B cell (primary cell): ENCODE data around the gene CYFIP2. TPM values are rescaled to one million over a fixed set of nuclear protein-coding genes. Genes with fewer than 3 reads are reported as not detected.

ENCODE experiments used
- ATAC-seq: fragments of 200-7000 bp; cut with Tn5 transposase; one replicate; pipeline ENCODE4 v1.10.0; 2021; ENCODE audit warnings: low read depth, mild to moderate bottlenecking, moderate number of reproducible peaks, moderate library complexity
- CTCF ChIA-PET: fragments of 350-600 bp; sonication (Branson Sonifier 250); formaldehyde crosslinking; loops from one replicate; lab custom pipeline; 2021; ENCODE audit warnings: antibody characterized with exemption, inconsistent platforms; lab: Charles Lee
- POLR2A ChIA-PET: fragments of 350-600 bp; sonication (Branson Sonifier 250); formaldehyde crosslinking; loops from one replicate; lab custom pipeline; 2021; ENCODE audit warnings: antibody characterized with exemption; lab: Charles Lee
- DNase-seq: peaks from one replicate; pipeline ENCODE4 v3.0.0; 2013
- H2AFZ ChIP-seq: 2 replicates; pipeline ENCODE4 v1.6.1; 2012; ENCODE audit warnings: mild to moderate bottlenecking, low read depth, low read length; ENCODE audit not compliant: insufficient read depth, poor library complexity, severe bottlenecking
- H3K27ac ChIP-seq, 2 donors: 1 replicate in 1 of 2; 2 replicates in 1 of 2; pipeline ENCODE4 v1.5.1; 2012 to 2013; ENCODE audit warnings: low read length in 2 of 2, mild to moderate bottlenecking in 2 of 2, moderate library complexity in 1 of 2
- H3K27me3 ChIP-seq, 4 experiments: fragments of 200-600 bp in 1 of 4; sonication (generic) in 1 of 4; replicated peaks in 1 of 4; 1 replicate in 2 of 4; 2 replicates in 2 of 4; pipeline versions ENCODE4 v1.6.1 to v1.7.0; 2013 to 2016; ENCODE audit warnings: low read length in 3 of 4, mild to moderate bottlenecking in 2 of 4, mixed read lengths in 1 of 4, moderate library complexity in 1 of 4; ENCODE audit not compliant: insufficient read depth in 4 of 4, control insufficient read depth in 3 of 4; ENCODE audit errors: control extremely low read depth in 1 of 4
- H3K36me3 ChIP-seq, 2 experiments: replicated peaks in 1 of 2; 1 replicate in 1 of 2; 2 replicates in 1 of 2; pipeline versions ENCODE4 v1.6.1 to v1.7.1; 2013; ENCODE audit warnings: low read length in 1 of 2; ENCODE audit not compliant: insufficient read depth in 2 of 2, control insufficient read depth in 1 of 2; ENCODE audit errors: control extremely low read depth in 1 of 2, extremely low read depth in 1 of 2
- H3K4me1 ChIP-seq, 2 donors: fragments of 200-600 bp in 1 of 2; sonication (generic) in 1 of 2; 1 replicate in 1 of 2; 2 replicates in 1 of 2; pipeline versions ENCODE4 v1.5.1 to v1.6.1; 2013 to 2017; ENCODE audit warnings: low read length in 2 of 2; ENCODE audit not compliant: control insufficient read depth in 2 of 2, insufficient read depth in 2 of 2
- H3K4me2 ChIP-seq: replicated peaks from 2 replicates; pipeline ENCODE3; 2012; ENCODE audit warnings: mild to moderate bottlenecking, low read depth, low read length; ENCODE audit not compliant: poor library complexity, severe bottlenecking
- H3K4me3 ChIP-seq, 5 experiments: fragments of 200-600 bp in 1 of 5; sonication (generic) in 1 of 5; 1 replicate in 3 of 5; 2 replicates in 2 of 5; pipeline versions ENCODE4 v1.5.1 to v1.7.0; 2011 to 2016; ENCODE audit warnings: low read length in 4 of 5, mild to moderate bottlenecking in 4 of 5, low read depth in 2 of 5, control low read depth in 1 of 5, moderate library complexity in 1 of 5; ENCODE audit not compliant: insufficient read depth in 1 of 5; ENCODE audit errors: control extremely low read depth in 1 of 5, extremely low read depth in 1 of 5
- H3K79me2 ChIP-seq: fragments of 200-600 bp; sonication (generic); one replicate; pipeline ENCODE4 v1.6.0; 2016; ENCODE audit warnings: low read length; ENCODE audit not compliant: control insufficient read depth, insufficient read depth
- H3K9ac ChIP-seq: fragments of 200-600 bp; sonication (generic); 2 replicates; pipeline ENCODE4 v1.6.1; 2017; ENCODE audit warnings: mild to moderate bottlenecking, low read length, moderate library complexity
- H3K9me3 ChIP-seq, 3 donors: one replicate each; pipeline versions ENCODE4 v1.6.1 to v1.7.1; 2013; ENCODE audit warnings: low read length in 2 of 3; ENCODE audit not compliant: control insufficient read depth in 2 of 3, insufficient read depth in 1 of 3; ENCODE audit errors: control extremely low read depth in 1 of 3
- H4K20me1 ChIP-seq: 2 replicates; pipeline ENCODE4 v1.6.0; 2012; ENCODE audit warnings: mild to moderate bottlenecking, low read length; ENCODE audit not compliant: insufficient read depth, control insufficient read depth, poor library complexity, severe bottlenecking
- H3K27ac Mint-ChIP-seq: one replicate; pipeline ENCODE4 v1.8.0; 2021; ENCODE audit warnings: mixed read lengths
- H3K27me3 Mint-ChIP-seq: one replicate; pipeline ENCODE4 v1.8.0; 2021; ENCODE audit warnings: mixed read lengths
- H3K4me1 Mint-ChIP-seq: one replicate; pipeline ENCODE4 v1.8.0; 2021; ENCODE audit warnings: mixed read lengths
- H3K4me3 Mint-ChIP-seq: one replicate; pipeline ENCODE4 v1.8.0; 2021; ENCODE audit warnings: mixed read lengths
- H3K9me3 Mint-ChIP-seq: one replicate; pipeline ENCODE4 v1.8.0; 2022; ENCODE audit warnings: mixed read lengths; ENCODE audit not compliant: insufficient read depth
- EZH2 ChIP-seq: IDR thresholded peaks from 2 replicates; pipeline ENCODE4 v1.6.1; 2012; ENCODE audit warnings: borderline replicate concordance, low read depth, mild to moderate bottlenecking, moderate library complexity, low read length; ENCODE audit not compliant: insufficient read depth, poor library complexity, severe bottlenecking
- WGBS: methylation state at CpG from one replicate; pipeline ENCODE4 v1.1.5; 2013; ENCODE audit warnings: missing lambda C conversion rate; ENCODE audit not compliant: insufficient coverage; 5-methylcytosine and 5-hydroxymethylcytosine counted together
- intact Hi-C: fragments of 100-400 bp; cut with micrococcal nuclease; formaldehyde crosslinking; loops from one replicate; pipeline ENCODE4 v1.10.0; 2022
- polyA plus RNA-seq: library from polyadenylated mRNA; depleted of rRNA; stranded (reverse); fragments of >200 nt; gene quantifications from 2 replicates; pipeline ENCODE4 v1.2.3, GENCODE V29; 2012
- total RNA-seq, 2 donors: library from RNA; stranded (reverse); fragments of 120-200 nt in 1 of 2; gene quantifications; 1 replicate in 1 of 2; 2 replicates in 1 of 2; pipeline versions ENCODE4 v1.2.3 to v1.2.4, GENCODE V29; 2013 to 2022
- TF ChIP-seq, protein P1 (sequence below): fragments of 200-600 bp; IDR thresholded peaks from one replicate; pipeline ENCODE4 v1.8.0; 2022; ENCODE audit warnings: antibody characterized with exemption, mild to moderate bottlenecking

Gene CYFIP2
- total and polyA plus RNA-seq, 2 donors (not counting 1 experiment from before 2014, with no cell fraction given) = 231 to 663 TPM

DNA sequence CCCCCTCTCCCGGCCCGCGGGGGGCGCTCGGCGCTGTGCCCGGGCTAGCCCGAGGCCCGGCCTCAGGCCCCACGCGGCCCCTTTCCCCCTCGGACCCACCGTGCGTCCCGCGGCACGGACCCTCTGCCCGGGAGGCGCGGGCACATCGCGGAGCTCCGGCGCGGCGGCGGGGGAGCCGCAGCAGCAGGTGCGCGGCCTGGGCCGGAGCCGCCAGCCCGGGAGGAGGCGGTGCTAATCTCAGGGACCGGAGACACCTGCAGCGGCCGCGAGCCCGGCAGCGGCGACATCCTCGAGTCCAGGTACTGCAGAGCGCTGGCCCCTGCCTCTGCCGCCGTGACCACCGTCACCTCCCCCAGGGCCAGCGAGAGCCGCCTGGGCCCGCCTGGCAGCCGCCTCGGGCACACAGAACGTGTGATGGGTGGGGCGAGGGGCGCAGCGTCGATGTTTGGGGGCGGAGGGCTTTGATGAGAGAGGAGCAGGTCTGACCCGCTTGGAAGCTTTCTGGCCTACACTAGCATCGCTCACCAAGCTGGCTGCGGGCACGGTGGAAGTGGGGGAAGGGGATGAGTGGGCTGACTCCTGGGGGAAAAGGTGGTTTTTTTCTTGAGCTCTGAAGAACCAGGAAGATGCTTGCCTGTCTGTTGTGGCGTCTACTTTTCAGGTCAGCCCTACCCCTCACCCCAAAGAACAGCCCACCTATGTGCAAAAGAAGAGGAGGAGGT, 524 bp downstream of the CYFIP2 start:
- H2AFZ ChIP-seq = peak overlapping the region; percentile 64
- peak overlapping the region; percentile 87 for H3K4me3 Mint-ChIP-seq
- no peaks in the 10 kb centered on the region for H4K20me1 ChIP-seq
- intact Hi-C loops = loop anchor here (1.0 to 10.0 kb wide), 2 partner anchors 17 to 588 kb away; partner anchors contain the start of gene CLINT1
- peaks cover 71% of the 10 kb centered on the region for H3K79me2 ChIP-seq
- DNase-seq (peak; percentile 80), ATAC-seq (peak; percentile 43)
- no peaks in the 10 kb centered on the region for H3K9me3 Mint-ChIP-seq
- peak overlapping the region; percentile 99 for H3K27ac ChIP-seq
- H3K9ac ChIP-seq = peak overlapping the region; percentile 78
- WGBS = under 1% methylated on average over 53 of the region's 62 CpGs
- POLR2A ChIA-PET = interaction anchor here (0.6 to 2.1 kb wide), 5 partner anchors 14 to 289 kb away, joined by 4 to 11 read pairs (median 6); partner anchors contain the start of gene MED7
- CTCF ChIA-PET = interaction anchor here (0.8 to 24.2 kb wide), 8 partner anchors 13 to 56 kb away, joined by 3 to 495 read pairs (median 4); no protein-coding TSS in a partner anchor
- TF ChIP-seq, protein P1, sequence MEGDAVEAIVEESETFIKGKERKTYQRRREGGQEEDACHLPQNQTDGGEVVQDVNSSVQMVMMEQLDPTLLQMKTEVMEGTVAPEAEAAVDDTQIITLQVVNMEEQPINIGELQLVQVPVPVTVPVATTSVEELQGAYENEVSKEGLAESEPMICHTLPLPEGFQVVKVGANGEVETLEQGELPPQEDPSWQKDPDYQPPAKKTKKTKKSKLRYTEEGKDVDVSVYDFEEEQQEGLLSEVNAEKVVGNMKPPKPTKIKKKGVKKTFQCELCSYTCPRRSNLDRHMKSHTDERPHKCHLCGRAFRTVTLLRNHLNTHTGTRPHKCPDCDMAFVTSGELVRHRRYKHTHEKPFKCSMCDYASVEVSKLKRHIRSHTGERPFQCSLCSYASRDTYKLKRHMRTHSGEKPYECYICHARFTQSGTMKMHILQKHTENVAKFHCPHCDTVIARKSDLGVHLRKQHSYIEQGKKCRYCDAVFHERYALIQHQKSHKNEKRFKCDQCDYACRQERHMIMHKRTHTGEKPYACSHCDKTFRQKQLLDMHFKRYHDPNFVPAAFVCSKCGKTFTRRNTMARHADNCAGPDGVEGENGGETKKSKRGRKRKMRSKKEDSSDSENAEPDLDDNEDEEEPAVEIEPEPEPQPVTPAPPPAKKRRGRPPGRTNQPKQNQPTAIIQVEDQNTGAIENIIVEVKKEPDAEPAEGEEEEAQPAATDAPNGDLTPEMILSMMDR = no peak
- no peak for TF ChIP-seq EZH2
- peak overlapping the region; percentile 77 for H3K4me2 ChIP-seq
- peaks cover 71 to 76% of the 10 kb centered on the region in 2 donors for H3K4me1 ChIP-seq
- peak overlapping the region; percentile 96 for H3K27ac Mint-ChIP-seq
- no peaks in the 10 kb centered on the region for H3K9me3 ChIP-seq
- peaks cover 76% of the 10 kb centered on the region for H3K4me1 Mint-ChIP-seq
- no peaks in the 10 kb centered on the region for H3K27me3 Mint-ChIP-seq
- H3K27me3 ChIP-seq = no peaks in the 10 kb centered on the region
- H3K36me3 ChIP-seq = peaks cover 5 to 17% of the 10 kb centered on the region in 2 experiments
- H3K4me3 ChIP-seq = peak overlapping the region; percentile 62 to 85 (median 73)

DNA sequence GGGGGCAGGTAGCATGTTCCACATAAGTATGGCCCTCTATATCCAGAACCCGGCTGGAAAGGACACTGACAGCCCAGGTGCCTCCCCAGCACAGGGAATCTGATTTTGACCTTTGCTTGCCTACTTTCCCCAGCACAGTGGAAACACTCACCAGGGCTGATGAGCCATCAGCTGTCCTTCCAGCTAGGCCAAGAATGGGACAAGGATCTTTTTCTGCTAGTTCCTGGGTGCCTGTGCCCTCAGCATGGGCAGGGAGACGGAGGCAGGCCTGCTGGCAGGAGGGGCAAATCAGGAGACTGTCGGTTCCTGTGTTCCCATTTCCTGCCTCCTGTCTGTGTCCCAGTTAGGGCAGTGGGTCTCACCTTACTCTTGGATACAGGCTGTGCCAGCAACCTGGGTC, 1.1 kb downstream of the CYFIP2 start:
- 34% methylated on average over 3 of the region's 3 CpGs for WGBS
- H3K4me2 ChIP-seq = peak overlapping the region; percentile 77
- POLR2A ChIA-PET = interaction anchor here (0.6 to 2.1 kb wide), 4 partner anchors 17 to 289 kb away, joined by 5 to 11 read pairs (median 6); partner anchors contain the start of gene MED7

More for the DNA sequence above, 1.1 kb downstream of the CYFIP2 start:
- Histone ChIP-seq H3K4me3 (peak overlapping the region; percentile 62 to 85 (median 73)), H3K4me1 (peaks cover 74 to 81% of the 10 kb centered on the region in 2 donors), H3K27ac (peak overlapping the region; percentile 99), H3K9ac (peak overlapping the region; percentile 78), H4K20me1 (no peaks in the 10 kb centered on the region), H3K79me2 (peaks cover 70% of the 10 kb centered on the region), H3K9me3 (no peaks in the 10 kb centered on the region), H2AFZ (no peak overlapping the region), H3K27me3 (no peaks in the 10 kb centered on the region), H3K36me3 (peaks cover 5 to 17% of the 10 kb centered on the region in 2 experiments)
- DNase-seq (no peak), ATAC-seq (no peak)
- Mint-ChIP-seq H3K4me3 (peak overlapping the region; percentile 87), H3K27ac (peak overlapping the region; percentile 96), H3K9me3 (no peaks in the 10 kb centered on the region), H3K4me1 (peaks cover 82% of the 10 kb centered on the region), H3K27me3 (no peaks in the 10 kb centered on the region)
- TF ChIP-seq, protein P1 = no peak
- TF ChIP-seq EZH2 = no peak
- CTCF ChIA-PET = interaction anchor here (0.8 to 24.2 kb wide), 9 partner anchors 13 to 55 kb away, joined by 3 to 495 read pairs (median 4); no protein-coding TSS in a partner anchor
- intact Hi-C loops = loop anchor here (10.0 kb wide), 1 partner anchor 588 kb away; the partner anchor contains the start of gene CLINT1
